Colonic mucosa (tissue), 4 donors: ENCODE results near the gene NPBWR2. TPM values are rescaled to one million over a fixed set of nuclear protein-coding genes. Genes with fewer than 3 reads are reported as not detected.

Experiments used
- DNase-seq: peaks from one replicate; pipeline ENCODE4 v3.0.0-alpha.2; 2020
- H3K27ac ChIP-seq: fragments of 200-600 bp; one replicate; pipeline ENCODE4 v1.8.0; 2021
- H3K27me3 ChIP-seq: fragments of 200-600 bp; one replicate; pipeline ENCODE4 v1.8.0; 2021
- H3K36me3 ChIP-seq: fragments of 200-600 bp; one replicate; pipeline ENCODE4 v1.8.0; 2021
- H3K4me1 ChIP-seq: fragments of 200-600 bp; one replicate; pipeline ENCODE4 v1.8.0; 2021; ENCODE audit warnings: mild to moderate bottlenecking
- H3K4me3 ChIP-seq: fragments of 200-600 bp; one replicate; pipeline ENCODE4 v1.8.0; 2021
- H3K9ac ChIP-seq, 2 donors: one replicate each; pipeline ENCODE4 v1.7.0; 2013; ENCODE audit warnings: control low read depth in 2 of 2, low read depth in 2 of 2, low read length in 2 of 2
- H3K9me3 ChIP-seq: fragments of 200-600 bp; one replicate; pipeline ENCODE4 v1.8.0; 2021
- CTCF ChIP-seq: fragments of 200-600 bp; IDR thresholded peaks from one replicate; pipeline ENCODE4 v1.8.0; 2022; ENCODE audit warnings: antibody characterized with exemption, mild to moderate bottlenecking
- intact Hi-C: fragments of 100-400 bp; cut with DNase I; formaldehyde crosslinking; loops from one replicate; pipeline ENCODE4 v1.14.1; 2022
- total RNA-seq, 2 donors: library from RNA; stranded (reverse); fragmentation: NEBNext Ultra II Directional in 1 of 2; extraction: Animal tissue kit (Norgen Biotek cat#: 25700) in 1 of 2; gene quantifications; one replicate each; pipeline ENCODE4 v1.2.1, GENCODE V29; 2021
- donor health status: healthy.
- donor health status: DM: no; HTN: no; CAD: no.
- donor health status: DM: no; HTN: no; CAD: no.

Gene NPBWR2
- total RNA-seq, 2 donors from 2014 or later = not detected

GRCh38 chr20:64153861-64154589 is 46.7 kb upstream of the NPBWR2 start:
- Histone ChIP-seq H3K36me3 (no peaks in the 10 kb centered on the region), H3K27me3 (no peaks in the 10 kb centered on the region), H3K4me3 (no peak overlapping the region), H3K4me1 (no peaks in the 10 kb centered on the region), H3K27ac (no peak overlapping the region), H3K9me3 (no peaks in the 10 kb centered on the region), H3K9ac (no peak overlapping the region)
- no peak for DNase-seq
- intact Hi-C loops = no loop called here
- TF ChIP-seq CTCF = no peak

GRCh38 chr20:64153410-64153809 is 46.0 kb upstream of the NPBWR2 start:
- intact Hi-C loops = no loop called here
- no peaks in the 10 kb centered on the region for H3K27me3 ChIP-seq
- no peak overlapping the region for H3K27ac ChIP-seq
- no peak overlapping the region for H3K9ac ChIP-seq
- H3K4me3 ChIP-seq = no peak overlapping the region
- no peak for DNase-seq
- H3K9me3 ChIP-seq = no peaks in the 10 kb centered on the region
- H3K36me3 ChIP-seq = no peaks in the 10 kb centered on the region
- TF ChIP-seq CTCF = no peak
- no peaks in the 10 kb centered on the region for H3K4me1 ChIP-seq

GRCh38 chr20:64152906-64153305 is 45.5 kb upstream of the NPBWR2 start:
- no peaks in the 10 kb centered on the region for H3K27me3 ChIP-seq
- no peak overlapping the region for H3K4me3 ChIP-seq
- TF ChIP-seq CTCF = no peak
- no peaks in the 10 kb centered on the region for H3K9me3 ChIP-seq
- intact Hi-C loops = no loop called here
- no peak for DNase-seq
- H3K4me1 ChIP-seq = no peaks in the 10 kb centered on the region
- H3K36me3 ChIP-seq = no peaks in the 10 kb centered on the region
- H3K9ac ChIP-seq = no peak overlapping the region
- H3K27ac ChIP-seq = no peak overlapping the region

GRCh38 chr20:64151633-64152530 is 44.5 kb upstream of the NPBWR2 start:
- no peak for DNase-seq
- intact Hi-C loops = no loop called here
- no peak overlapping the region for H3K9ac ChIP-seq
- H3K9me3 ChIP-seq = no peaks in the 10 kb centered on the region
- no peaks in the 10 kb centered on the region for H3K36me3 ChIP-seq
- no peak overlapping the region for H3K27ac ChIP-seq
- H3K4me3 ChIP-seq = no peak overlapping the region
- H3K27me3 ChIP-seq = no peaks in the 10 kb centered on the region
- TF ChIP-seq CTCF = no peak
- H3K4me1 ChIP-seq = no peaks in the 10 kb centered on the region

GRCh38 chr20:64150756-64151632 is 43.6 kb upstream of the NPBWR2 start:
- no peak for TF ChIP-seq CTCF
- H3K4me1 ChIP-seq = no peaks in the 10 kb centered on the region
- no peaks in the 10 kb centered on the region for H3K9me3 ChIP-seq
- no peak overlapping the region for H3K9ac ChIP-seq
- H3K27ac ChIP-seq = no peak overlapping the region
- no peak for DNase-seq
- intact Hi-C loops = no loop called here
- H3K27me3 ChIP-seq = no peaks in the 10 kb centered on the region
- H3K4me3 ChIP-seq = no peak overlapping the region
- H3K36me3 ChIP-seq = no peaks in the 10 kb centered on the region
